NCI-H1930 (cell line): Measurements from ENCODE around the gene CD46.

Experiments
- DNase-seq, 2 experiments: peaks; one replicate each; lab custom pipeline; 2025; lab: John Stamatoyannopoulos, UW

CD46 gene

DNA sequence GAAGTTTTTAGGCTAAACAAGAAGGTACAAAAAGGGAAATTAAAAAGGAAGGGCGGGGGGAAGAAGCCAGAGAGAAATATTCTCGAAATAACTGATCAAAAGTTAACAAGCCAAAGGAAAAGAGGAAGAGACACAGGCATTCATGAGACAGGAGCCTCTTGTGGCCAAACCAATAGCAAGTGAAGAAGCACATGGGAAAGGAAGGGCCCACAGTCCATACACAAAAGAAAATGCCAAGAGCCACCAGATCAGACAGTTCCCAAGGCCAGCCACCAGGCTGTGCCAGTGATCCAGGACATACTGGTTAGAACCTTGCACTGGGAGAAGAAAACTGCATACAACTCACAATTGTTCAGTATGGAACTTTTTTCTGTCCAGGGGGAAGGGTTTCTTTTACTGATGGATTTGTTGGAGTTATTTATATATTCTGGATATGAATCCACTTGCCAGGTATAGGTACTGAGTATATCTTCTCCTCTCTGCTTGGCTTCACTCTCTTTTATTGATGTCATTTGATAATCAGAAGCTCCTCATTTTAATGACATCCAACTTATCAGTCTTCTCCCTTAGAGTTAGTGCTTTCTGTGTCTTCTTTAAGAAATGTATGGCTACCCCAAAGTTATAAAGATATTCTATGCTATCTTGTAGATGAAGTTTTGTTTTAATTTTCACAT lies 76.8 kb downstream of the CD46 start:
- peak; percentile 2 to 5 for DNase-seq

DNA sequence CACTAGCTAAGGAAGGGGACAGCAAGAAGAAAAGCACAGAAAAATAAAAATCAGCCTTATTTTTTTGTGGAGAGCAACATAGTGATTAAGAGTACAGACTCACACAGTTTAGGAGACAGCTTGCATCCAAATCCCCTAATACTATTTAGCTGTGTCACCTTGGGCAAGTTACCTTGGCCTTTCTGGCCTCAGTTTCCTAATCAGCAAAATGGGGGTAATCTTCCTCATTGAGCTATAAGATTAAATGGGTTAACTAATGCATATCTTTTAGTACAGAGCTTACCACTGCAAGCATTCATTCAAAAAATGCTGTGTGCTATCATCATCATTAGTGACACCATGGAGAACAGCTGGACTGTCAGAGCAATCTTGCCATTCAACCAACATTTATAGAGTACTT lies 77.7 kb downstream of the CD46 start:
- no peak for DNase-seq

DNA sequence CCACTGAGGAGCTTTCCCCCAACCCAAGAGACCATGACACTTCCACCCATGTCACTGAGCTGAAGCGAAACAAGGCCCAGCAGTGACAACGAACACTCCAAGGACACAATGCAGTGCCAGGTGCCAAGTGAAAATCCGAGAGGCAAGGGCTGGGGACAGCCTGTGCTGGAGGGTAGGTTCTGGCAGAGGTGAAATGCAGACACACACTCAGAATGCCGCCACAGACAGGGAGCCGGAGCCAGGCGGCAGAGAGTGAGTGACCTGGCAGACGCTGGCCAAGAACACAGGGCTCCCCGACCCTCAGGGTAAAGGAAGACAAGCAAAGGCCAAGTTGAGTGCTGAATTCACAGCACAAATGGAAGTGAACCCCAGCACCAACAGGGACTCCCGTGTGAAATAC lies 78.9 kb downstream of the CD46 start:
- DNase-seq = no peak

DNA sequence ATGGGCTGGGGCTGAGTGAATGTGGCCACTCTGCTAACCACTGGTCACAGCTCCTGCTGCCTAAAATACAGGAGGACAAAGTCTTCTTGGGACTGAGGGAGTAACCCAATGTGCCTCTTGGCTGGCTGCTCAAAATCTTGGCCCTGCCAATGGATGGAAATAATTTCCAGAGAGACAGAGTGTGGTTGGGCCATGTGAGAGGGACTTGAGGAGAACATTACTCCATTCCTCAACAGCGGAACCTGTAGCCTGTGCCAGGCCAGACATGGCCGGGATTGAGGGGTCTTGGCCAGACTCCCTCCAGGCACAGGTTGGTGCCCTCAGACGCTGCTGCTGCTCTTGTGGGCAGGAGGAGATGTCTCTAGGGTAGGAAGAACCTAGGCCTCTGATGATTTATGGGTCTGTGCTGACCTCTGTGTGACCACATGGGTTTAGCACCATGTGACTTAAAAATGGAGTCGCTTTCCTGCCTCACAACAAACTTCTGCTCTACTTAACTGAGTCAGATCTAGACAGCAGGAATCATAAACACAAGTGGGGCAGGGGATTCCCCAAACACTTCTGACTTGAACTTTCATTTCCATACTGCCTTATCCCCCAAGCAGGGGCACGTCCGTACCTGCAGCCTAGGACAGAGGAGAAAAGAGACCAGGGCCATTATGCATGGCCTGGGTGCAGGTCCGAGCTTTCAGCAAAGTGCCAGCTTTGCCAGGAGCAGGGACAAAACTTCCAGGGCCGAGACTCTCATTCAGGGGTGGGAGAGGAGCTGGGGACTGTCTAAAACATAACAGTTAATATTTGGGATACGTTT lies 79.9 kb downstream of the CD46 start:
- DNase-seq = no peak

DNA sequence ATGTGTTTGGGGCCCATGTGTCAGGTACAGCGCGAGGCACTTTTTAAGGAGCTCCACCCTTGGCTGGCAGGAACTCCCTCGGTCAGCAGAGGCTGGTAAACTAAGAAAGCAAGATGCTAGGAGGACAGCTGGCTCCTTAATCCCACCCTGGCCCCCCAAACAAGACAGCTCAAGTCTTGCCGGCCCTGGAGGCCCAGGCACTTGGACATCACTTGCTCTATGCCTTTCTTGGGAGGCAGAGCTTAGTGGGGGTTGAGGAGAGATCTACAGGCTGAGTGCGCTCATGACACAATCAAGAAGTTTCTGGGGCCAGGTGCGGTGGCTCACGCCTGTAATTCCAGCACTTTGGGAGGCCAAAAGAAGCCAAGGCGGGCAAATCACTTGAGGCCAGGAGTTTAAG lies 80.9 kb downstream of the CD46 start:
- DNase-seq = no peak

DNA sequence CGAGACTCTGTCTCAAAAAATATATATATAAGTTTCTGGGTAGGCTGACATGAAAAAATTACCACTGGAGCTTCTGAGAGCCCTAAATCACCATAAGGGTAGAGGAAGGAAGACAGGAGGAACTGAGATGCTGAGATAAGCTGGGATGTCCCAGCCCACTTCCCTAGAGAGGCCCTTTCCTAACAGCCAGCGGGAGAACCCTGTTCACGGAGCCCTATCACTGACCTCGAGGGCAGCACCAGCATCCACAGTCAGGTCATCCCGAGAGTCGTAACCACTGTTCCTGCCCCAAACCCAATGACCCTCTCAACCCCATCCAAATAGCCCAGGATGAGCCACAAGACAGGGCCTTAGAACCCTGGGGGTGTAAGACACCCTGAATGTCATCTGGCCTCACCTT lies 81.5 kb downstream of the CD46 start:
- no peak for DNase-seq

DNA sequence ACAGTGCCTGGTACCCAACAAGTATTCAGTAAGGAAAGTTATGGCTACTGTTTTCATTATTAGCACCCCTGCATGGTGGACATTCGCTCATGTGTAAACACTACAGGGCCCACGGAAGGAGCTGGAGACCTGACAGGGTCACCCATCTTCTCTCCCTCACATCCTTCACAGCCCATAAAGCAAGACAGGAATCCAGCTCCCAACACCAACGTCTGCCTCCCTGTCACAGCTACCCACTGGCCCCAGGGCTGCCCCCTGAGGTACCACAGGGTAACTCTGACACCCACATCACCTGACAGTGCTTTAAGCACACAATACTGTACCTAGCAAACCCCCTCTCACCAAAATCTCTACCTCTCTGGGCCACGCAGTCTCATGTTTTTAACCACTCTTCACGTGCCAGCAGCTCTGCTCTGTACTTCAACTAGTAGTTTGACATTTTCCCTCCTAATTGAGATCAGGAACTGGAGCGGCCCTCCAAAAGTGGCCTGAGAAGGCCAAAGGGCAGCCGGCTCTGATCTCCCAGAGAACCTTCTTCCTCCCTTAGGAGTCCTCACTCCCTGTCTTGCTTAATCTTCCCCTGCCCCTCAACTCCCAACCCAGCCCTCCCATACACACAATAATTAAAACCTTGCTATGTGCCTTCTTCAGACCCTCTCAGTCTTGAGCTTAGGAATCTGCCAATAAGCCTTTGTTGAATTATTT lies 82.3 kb downstream of the CD46 start:
- no peak for DNase-seq

DNA sequence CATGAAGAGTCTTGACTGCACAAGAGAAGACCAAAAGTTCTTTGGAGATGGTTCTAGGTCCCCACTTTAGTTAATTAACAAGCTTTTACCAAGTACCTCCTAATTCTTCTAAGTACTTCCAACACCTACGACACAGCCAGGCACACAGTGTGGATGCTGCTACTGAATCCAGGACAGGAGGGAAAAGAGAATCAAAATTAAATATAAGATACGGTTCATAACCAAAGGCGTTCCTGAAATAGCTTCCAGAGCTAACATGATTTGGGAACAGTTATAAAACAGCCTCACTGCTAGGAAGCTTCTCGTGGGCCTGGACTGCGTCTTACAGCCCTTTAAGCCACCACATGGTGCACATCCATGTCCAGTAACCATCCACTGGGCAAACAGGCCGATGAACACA lies 84.1 kb downstream of the CD46 start:
- no peak for DNase-seq

DNA sequence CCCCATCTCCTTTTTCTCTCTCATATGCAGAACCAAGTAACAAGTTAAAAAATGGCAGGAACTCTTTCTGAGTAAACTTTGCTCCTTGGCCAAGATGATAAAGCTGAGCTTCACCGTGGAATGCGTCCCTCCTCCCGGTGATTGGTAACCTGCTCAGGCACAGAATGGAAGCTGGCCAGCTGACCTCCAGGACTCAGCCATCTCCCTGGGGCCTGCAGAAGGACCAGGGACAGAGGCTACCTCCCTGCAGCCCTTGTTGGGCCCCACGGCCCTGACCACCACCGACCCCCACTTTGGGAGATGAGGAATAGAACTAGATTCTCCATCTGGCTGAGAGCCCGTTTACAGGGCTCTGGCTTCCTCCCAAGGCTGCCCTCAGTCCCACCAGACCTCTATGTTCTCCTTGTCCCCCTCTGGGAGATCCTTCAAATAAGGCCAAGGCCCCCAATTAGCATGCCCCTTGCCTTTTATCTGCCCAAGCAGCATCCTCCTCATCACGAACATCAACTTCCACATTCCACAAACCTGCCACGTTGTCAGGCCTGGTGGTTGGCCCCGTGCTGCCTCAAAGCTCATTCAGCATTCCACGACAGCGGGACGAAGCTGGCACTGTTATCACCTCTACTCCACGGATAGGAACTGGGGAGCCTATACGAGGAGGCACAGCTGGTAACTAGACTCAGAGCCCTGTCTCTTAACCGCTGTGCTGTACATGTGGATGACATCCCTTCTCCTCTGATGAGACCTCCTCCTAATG lies 84.9 kb downstream of the CD46 start:
- no peak for DNase-seq

DNA sequence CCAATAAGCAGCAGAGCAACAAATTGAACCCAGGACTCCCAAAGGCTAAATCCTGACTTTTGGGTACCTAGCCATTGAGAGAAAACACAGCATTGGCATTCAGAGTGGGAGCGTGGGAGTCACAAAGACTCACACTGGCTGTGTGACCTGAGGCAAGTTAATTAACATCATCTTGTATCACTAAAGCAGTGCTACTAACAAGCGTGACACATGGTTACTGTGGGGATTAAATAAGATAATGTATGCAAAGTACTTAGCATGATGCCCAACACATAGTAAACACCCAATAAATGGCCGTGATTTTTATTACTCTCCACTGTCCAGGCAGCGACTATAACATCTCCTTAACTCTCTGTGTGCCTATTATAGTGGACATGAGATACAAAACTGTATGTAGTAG lies 85.8 kb downstream of the CD46 start:
- DNase-seq = no peak

DNA sequence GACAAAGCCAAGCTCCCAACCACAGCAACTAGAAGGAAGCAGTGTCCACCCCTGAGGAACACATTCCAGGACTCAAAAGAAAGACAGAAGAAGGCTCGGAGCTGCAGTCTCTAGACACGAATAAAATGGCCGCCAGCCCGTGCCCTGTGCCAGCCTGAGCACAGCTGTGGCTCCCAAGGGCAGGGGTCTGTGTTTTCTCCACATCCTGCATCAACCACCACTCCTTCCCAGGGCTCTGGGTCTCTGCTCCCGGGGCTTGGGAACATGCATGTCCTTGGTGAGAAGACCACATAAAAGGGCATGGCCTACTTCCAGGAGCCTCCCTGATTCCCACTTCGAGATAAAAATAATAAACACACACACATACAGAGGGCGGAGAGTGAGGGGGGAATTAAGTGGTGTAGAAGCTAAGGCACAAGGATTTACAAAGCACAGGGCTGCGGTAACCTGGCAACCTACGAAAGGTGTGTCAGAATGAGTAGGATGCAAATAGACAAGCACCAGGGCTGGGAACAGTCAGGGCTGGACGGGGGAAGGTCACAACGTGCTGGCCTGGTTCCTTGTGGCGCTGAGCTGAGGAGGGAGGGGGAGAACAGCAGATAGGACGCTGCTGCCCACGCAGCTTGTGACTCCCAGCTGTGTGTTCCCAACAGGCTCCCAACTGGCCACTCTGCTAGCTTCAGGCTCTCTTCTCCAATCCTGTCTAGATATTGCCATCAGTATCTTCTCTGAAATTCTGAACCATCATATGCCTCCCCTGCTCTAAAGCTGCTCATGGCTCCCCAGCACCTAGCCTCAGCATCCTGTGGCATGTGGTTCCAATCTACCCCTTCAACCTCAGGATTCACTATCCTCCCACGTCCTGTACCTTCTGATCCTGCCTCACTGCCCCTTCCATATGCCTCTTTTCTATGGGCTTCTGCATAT lies 86.6 kb downstream of the CD46 start:
- no peak for DNase-seq

DNA sequence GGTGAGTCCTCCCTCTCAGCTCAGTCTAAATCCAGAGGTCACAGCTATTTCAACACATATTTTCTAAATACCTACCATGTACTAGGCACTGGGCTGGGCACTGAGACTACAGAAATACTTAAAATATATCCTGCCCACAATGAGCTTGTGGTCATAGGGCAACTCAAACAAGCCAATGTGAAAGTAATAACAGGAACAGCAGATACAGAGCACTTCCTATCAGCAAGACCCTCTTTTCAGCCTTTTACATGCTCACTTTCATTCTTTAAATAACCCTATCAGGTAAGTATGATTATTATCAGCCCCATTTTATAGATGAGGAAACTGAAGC lies 87.2 kb downstream of the CD46 start:
- DNase-seq = no peak

DNA sequence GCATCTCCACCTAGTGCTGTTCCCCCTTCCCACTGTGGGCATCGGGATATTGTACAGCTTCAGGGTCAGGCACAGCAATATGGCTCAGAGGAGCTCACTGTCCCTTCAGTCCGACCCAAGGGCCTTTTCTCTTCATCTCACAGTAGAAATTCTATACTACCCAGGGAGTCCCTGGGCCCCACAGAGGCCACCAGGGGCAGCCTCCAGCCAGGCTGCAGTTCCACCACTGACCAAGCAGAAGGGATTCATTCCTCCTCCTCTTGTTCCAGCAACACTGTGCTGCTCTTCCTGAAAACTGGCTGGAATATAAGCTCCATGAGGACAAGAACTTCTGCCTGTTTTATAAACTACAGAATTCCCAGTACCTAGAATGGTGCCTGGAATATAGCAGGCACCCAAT lies 88.5 kb downstream of the CD46 start:
- no peak for DNase-seq

DNA sequence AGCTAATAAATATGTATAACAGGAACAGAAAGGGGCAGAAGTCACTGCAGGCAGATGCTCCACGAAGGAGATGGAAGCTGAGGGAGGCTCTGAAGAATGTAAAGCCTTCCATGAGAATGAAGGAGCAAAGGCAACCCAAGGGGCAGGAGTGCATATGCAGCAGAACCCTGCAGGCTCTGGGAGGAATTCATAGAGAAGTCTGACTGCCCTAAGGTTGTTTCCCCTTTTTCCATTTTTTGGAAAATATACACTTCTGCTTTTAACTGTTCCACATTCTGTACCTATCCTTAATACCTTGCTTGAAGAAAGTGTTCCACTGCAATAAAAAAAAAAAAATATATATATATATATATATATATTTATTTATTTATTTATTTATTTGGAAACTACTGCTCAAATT lies 89.4 kb downstream of the CD46 start:
- no peak for DNase-seq

DNA sequence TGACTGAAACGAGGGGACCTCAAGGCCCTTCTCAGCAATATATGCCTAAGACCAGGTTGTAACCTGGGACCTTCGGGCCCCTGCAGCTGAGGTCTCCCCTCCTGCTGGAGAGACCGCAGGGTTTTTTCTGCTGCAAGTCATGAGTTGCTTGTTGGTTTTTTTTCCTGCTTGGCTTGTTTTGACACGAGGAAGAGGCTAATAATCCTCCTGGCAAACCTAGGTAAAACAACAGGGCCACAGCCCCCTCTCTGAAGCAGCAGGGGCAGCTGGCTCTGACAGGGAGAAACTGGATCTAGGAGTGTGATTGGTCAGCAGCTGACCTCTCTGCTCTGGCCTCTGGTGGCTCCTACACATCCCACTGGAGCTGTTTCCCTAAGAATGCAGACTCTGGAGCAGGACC lies 90.0 kb downstream of the CD46 start:
- DNase-seq = no peak

DNA sequence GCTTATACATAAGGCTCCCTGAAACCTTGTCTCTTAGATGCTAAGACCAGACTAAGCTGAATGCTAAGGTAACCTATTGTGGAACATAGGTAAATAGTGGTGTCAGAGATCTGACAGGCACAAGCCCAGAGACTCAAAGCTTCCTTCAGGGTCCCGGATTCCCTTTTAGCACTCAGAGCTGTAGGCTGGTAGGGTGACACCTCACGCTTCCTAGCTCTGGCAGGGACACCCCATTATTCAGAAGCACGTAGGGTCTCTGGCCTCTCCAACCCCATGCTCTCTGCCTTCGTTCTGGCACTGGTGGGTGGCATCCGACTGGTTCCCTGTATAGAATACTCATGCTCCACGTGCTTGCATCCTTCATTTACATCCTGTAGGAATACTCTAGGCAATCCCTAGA lies 90.7 kb downstream of the CD46 start:
- DNase-seq = no peak

DNA sequence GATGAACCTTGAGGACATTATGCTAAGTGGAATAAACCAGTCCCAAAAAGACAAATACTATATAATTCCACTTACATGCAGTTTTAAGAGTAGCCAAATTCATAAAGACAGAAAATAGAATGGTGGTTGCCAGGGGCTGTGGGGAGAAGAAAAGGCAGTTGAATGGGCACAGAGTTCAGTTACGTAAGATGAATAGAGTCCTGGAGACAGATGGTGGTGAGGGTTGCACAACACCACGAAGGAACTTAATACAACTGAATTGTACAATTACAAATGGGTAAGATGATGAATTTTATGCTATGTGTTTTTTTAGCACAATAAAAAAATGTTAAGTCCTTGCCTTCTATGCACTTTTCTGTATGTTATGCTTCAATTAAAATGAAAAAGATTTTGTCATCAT lies 92.5 kb downstream of the CD46 start:
- DNase-seq = no peak
